HG02884 (cell line): ENCODE results near the gene ITPRID2.
"Not testable (repeated sequence)": the region's sequence is repeated elsewhere in the genome, so short reads cannot be mapped to it uniquely, and the experiment has no call there.

Experiments used
- ATAC-seq: cut with Tn5 transposase; IDR thresholded peaks from one replicate; pipeline ENCODE4 v1.9.1; 2021; ENCODE audit warnings: mild to moderate bottlenecking, moderate library complexity; ENCODE audit not compliant: unreplicated experiment

ITPRID2 gene

GRCh38 chr2:181958726-181959125 lies 67.2 kb downstream of the ITPRID2 start:
- ATAC-seq, result no peak

- no peak for ATAC-seq
Observed at GRCh38 chr2:181959508-181959907, 68.0 kb downstream of the ITPRID2 start.

GRCh38 chr2:181961167-181961566 lies 69.6 kb downstream of the ITPRID2 start:
- ATAC-seq, result not testable (repeated sequence)

GRCh38 chr2:181962142-181962541 lies 70.6 kb downstream of the ITPRID2 start:
- ATAC-seq, result no peak

DNA sequence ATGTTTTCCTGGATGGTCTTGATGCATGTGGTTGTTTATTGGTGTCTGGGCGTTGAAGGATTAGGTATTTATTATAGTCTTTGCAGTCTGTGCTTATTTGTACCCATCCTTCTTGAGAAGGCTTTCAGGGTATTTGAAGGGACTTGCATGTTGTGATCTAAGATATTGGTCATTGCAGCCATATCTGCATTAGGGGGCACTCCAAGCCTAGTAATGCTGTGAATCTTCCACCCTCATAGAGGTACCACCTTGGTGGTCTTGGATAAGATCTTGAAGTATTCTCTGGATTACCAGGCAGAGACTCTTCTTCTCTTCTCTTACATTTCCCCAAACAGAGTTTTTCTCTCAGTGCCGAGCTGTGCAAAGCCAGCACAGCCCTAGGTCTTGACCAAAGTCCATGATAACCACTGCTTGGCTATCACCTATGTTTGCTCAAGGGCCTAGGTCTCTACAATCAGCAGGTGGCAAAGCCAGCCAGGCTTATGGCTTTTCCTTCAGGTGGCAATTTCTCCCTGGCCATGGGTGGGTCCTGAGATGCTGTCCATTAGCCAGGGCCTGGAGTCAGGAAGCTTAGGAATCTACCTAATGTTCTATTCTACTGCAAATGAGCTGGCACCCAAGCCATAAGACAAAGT lies 78.7 kb downstream of the ITPRID2 start:
- no peak for ATAC-seq

DNA sequence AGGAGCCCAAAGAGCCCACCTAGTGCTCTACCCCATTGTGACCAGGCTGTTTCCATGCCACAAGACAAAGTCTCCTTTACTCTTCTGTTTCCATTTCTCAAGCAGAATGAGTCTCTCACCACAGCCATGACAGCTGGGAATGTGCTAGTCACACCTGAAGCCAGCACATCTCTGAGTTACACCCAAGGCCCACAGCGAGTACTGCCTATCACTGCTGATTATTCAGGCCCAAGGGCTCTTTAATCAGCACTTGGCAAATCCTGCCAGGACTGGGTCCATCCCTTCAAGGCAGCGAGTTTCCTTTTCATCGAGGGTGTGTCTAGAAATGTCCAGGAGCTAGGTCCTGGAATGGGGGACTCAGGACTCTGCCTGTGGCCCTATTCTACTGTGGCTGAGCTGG lies 79.5 kb downstream of the ITPRID2 start:
- ATAC-seq, result no peak

GRCh38 chr2:181972431-181973170 lies 81.1 kb downstream of the ITPRID2 start:
- no peak for ATAC-seq

DNA sequence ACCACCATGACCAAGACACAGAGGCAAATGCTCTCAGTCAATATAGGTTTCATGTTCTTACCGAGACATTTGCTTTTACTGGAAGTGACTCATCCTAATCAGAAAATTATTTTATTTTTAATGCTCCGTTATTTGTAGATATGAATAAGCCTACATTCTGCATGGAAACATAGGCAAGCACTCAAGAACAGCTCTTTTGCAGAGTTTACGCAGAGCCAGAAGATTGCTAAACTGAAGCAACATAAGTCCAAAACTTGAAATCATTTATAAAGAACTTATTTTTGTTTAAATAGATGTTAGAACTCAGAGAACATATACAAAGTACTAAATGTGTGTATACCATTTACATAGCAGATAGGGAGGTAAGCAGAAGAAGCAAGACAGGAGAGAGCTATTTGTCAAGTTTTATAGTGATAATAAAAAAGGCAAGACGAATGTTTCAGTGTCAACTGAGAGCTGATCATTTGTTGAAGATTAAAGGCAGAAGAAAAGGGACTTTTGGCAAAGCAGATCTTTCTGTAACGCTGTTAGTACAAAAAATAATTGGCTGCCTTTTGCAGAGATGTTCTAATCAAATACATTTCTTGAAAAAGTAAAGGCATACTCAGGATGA lies 81.7 kb downstream of the ITPRID2 start:
- ATAC-seq, result no peak

DNA sequence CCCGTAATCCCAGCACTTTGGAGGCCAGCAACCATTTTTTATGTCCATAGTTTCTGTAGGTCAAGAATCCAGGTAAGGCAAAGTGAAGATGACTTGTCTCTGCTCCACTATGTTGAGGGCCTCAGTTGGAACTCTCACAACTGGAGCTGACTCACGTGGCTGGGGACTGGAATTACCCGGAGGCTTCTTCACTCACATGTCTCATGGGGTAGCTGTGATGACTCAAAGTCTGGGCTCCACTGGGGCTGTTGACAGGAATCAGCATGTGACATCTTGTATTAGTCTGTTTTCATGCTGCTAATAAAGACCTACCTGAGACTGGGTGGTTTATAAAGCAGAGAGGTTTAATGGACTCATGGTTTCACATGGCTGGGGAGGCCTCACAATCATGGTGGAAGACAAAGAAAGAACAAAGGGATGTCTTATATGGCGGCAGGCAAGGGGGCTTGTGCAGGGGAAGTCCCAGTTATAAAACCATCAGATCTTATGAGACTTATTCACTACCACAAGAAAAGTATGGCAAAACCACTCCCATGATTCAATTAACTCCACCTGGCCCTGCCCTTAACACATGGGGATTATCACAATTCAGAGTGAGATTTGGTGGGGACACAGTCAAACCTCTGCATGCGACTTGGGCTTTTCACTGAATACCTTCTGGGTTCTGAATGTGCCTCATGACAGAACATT lies 86.3 kb downstream of the ITPRID2 start:
- ATAC-seq, result peak; percentile 61

GRCh38 chr2:181978351-181979150 lies 87.0 kb downstream of the ITPRID2 start:
- ATAC-seq, result peak; percentile 31
